Lung (tissue), 12 donors: ENCODE data around the gene WASHC3. TPM values are rescaled to one million over a fixed set of nuclear protein-coding genes. Genes with fewer than 3 reads are reported as not detected.

Experiments used
- ATAC-seq: fragments of 200-7000 bp; cut with Tn5 transposase; one replicate; pipeline ENCODE4 v1.9.1; 2020; ENCODE audit warnings: moderate number of reproducible peaks; ENCODE audit not compliant: insufficient read depth, low FRiP score
- DNase-seq, 3 donors: peaks; one replicate each; pipeline ENCODE4 v3.0.0-alpha.2; 2013 to 2017
- H3K27ac ChIP-seq, 2 donors: one replicate each; pipeline ENCODE4 v1.5.1; 2013; ENCODE audit warnings: mild to moderate bottlenecking in 2 of 2, moderate library complexity in 2 of 2, control low read depth in 1 of 2, inconsistent platforms in 1 of 2, low read depth in 1 of 2, low read length in 1 of 2
- H3K27me3 ChIP-seq, 3 donors: one replicate each; pipeline ENCODE4 v1.5.1; 2013; ENCODE audit warnings: low read length in 2 of 3; ENCODE audit not compliant: control insufficient read depth in 3 of 3, insufficient read depth in 3 of 3
- H3K36me3 ChIP-seq, 4 donors: one replicate each; pipeline ENCODE4 v1.5.1; 2013; ENCODE audit warnings: low read length in 4 of 4, mild to moderate bottlenecking in 1 of 4, moderate library complexity in 1 of 4; ENCODE audit not compliant: control insufficient read depth in 4 of 4, insufficient read depth in 4 of 4
- H3K4me1 ChIP-seq, 5 donors: one replicate each; pipeline ENCODE4 v1.5.1; 2013; ENCODE audit warnings: low read length in 5 of 5, mild to moderate bottlenecking in 2 of 5, moderate library complexity in 1 of 5; ENCODE audit not compliant: control insufficient read depth in 5 of 5, insufficient read depth in 5 of 5
- H3K4me3 ChIP-seq: one replicate; pipeline ENCODE4 v1.5.1; 2013; ENCODE audit warnings: mild to moderate bottlenecking, control low read depth, moderate library complexity
- H3K9ac ChIP-seq, 2 donors: one replicate each; pipeline ENCODE4 v1.5.1; 2013; ENCODE audit warnings: low read length in 2 of 2, control low read depth in 1 of 2; ENCODE audit not compliant: insufficient read depth in 1 of 2
- H3K9me3 ChIP-seq, 4 donors: one replicate each; pipeline ENCODE4 v1.5.1; 2013; ENCODE audit warnings: low read length in 3 of 4, mild to moderate bottlenecking in 1 of 4, moderate library complexity in 1 of 4; ENCODE audit not compliant: control insufficient read depth in 4 of 4, insufficient read depth in 3 of 4
- WGBS, 2 donors: extraction: QIAGEN DNeasy Blood & Tissue Kit; methylation state at CpG; one replicate each; pipeline ENCODE4 v1.1.7; 2013; 5-methylcytosine and 5-hydroxymethylcytosine counted together
- polyA plus RNA-seq, 2 donors: library from polyadenylated mRNA; stranded (reverse); fragments of 200-250 nt; gene quantifications; one replicate each; pipeline ENCODE4 v1.2.1, GENCODE V29; 2013
- total RNA-seq, 2 donors: library from RNA; depleted of rRNA in 1 of 2; stranded (reverse); fragments of >200 nt in 1 of 2; gene quantifications; one replicate each; pipeline ENCODE4 v1.2.1, GENCODE V29; 2014 to 2021
- TF ChIP-seq, protein P1 (sequence below): IDR thresholded peaks from 2 replicates; pipeline ENCODE4 v1.5.1; 2012; ENCODE audit warnings: mild to moderate bottlenecking; ENCODE audit errors: control extremely low read depth, extremely low read depth
- donor health status: control.
- donor health status: control.
- donor health status: Bipolar disorder and iron deficiency.
- donor health status: healthy.
- donor health status: DM: yes; HTN: yes; CAD: no.

Gene WASHC3
- total and polyA plus RNA-seq, 4 donors = 28.0 to 53.3 (median 45.2) TPM

DNA sequence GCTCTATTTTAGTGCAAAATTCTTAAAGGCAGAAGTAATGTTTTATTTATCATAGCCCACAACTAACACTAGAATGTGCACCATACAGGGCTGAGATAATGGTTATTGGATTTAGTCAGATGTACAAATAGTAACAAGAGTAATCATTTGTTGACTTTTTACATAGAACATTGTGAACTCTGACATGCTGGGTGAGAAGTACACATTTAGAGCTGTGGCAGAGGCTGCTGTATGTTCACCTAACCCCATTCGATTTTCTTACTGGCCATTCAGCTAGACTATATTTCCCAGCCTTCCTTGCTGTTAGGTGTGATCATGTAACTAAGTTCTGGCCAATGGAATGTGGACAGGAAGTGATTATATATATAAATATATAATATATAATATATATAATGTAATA lies 95.3 kb downstream of the WASHC3 start:
- peaks cover 0 to 4% (median 0%) of the 10 kb centered on the region in 4 donors for H3K9me3 ChIP-seq
- no peak for ATAC-seq
- H3K4me3 ChIP-seq = no peak overlapping the region
- peaks cover 0 to 7% (median 0%) of the 10 kb centered on the region in 5 donors for H3K4me1 ChIP-seq
- 96 to 100% methylated on average over 1 of the region's 1 CpG for WGBS, 2 donors
- no peak for DNase-seq
- no peaks in the 10 kb centered on the region for H3K36me3 ChIP-seq
- H3K9ac ChIP-seq = no peak overlapping the region
- TF ChIP-seq, protein P1, sequence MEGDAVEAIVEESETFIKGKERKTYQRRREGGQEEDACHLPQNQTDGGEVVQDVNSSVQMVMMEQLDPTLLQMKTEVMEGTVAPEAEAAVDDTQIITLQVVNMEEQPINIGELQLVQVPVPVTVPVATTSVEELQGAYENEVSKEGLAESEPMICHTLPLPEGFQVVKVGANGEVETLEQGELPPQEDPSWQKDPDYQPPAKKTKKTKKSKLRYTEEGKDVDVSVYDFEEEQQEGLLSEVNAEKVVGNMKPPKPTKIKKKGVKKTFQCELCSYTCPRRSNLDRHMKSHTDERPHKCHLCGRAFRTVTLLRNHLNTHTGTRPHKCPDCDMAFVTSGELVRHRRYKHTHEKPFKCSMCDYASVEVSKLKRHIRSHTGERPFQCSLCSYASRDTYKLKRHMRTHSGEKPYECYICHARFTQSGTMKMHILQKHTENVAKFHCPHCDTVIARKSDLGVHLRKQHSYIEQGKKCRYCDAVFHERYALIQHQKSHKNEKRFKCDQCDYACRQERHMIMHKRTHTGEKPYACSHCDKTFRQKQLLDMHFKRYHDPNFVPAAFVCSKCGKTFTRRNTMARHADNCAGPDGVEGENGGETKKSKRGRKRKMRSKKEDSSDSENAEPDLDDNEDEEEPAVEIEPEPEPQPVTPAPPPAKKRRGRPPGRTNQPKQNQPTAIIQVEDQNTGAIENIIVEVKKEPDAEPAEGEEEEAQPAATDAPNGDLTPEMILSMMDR = no peak
- no peak overlapping the region for H3K27ac ChIP-seq
- no peaks in the 10 kb centered on the region for H3K27me3 ChIP-seq

DNA sequence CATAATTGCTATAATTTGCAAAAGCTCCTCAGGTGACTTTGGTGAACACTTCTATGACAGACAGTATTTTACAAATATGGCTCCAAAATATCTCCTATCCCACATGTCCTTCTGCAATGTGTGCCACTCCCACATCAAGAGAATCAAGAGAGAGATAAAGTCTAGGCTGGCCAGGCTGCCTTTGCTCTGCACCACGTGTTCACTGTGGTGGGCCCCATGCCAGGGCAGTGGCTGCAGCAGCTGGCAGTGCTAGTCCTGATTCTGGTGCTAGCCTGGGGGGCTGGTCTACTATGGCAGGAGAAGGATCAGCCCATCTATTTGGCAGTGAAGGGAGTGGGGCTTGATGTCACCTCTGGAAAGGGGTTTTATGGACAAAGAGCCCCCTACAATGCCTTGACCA lies 98.1 kb downstream of the WASHC3 start:
- WGBS, 2 donors = 24 to 43% methylated on average over 1 of the region's 1 CpG
- Histone ChIP-seq H3K4me3 (no peak overlapping the region), H3K27me3 (no peaks in the 10 kb centered on the region), H3K36me3 (no peaks in the 10 kb centered on the region), H3K9me3 (peaks cover 0 to 3% (median 0%) of the 10 kb centered on the region in 4 donors), H3K4me1 (peaks cover 0 to 7% (median 0%) of the 10 kb centered on the region in 5 donors), H3K27ac (no peak overlapping the region), H3K9ac (no peak overlapping the region)
- TF ChIP-seq, protein P1 = no peak
- no peak for DNase-seq
- ATAC-seq = no peak

Other genes starting within 250 kb of the WASHC3 start
- 10 to 100 TPM; 52.1 to 74.3 TPM for gene GNPTAB, start 231.0 kb downstream of the WASHC3 start, total RNA-seq
- 10 to 100 TPM; 14.8 to 27.6 TPM for gene GNPTAB, start 231.0 kb downstream of the WASHC3 start, polyA plus RNA-seq
- 10 to 100 TPM; 68.5 to 80.9 TPM for gene DRAM1, start 184.4 kb downstream of the WASHC3 start, total RNA-seq
- 10 to 100 TPM; 64.5 to 95.2 TPM for gene DRAM1, start 184.4 kb downstream of the WASHC3 start, polyA plus RNA-seq
- 10 to 100 TPM; 17.1 to 21.8 TPM for gene NUP37, start 58.1 kb upstream of the WASHC3 start, total RNA-seq
- 10 to 100 TPM; 14.0 to 23.3 TPM for gene NUP37, start 58.1 kb upstream of the WASHC3 start, polyA plus RNA-seq
- gene PARPBP, start 58.2 kb upstream of the WASHC3 start, total RNA-seq = 1 to 10 TPM; 1.7 to 6.1 TPM
- 1 to 10 TPM; 1.2 to 1.5 TPM for gene PARPBP, start 58.2 kb upstream of the WASHC3 start, polyA plus RNA-seq
- not detected for gene PMCH, start 135.8 kb upstream of the WASHC3 start, total RNA-seq
- under 1 TPM; 0.16 to 0.29 TPM for gene PMCH, start 135.8 kb upstream of the WASHC3 start, polyA plus RNA-seq